ENCODE data around the gene PJVK.
"Not testable (repeated sequence)": the region's sequence is repeated elsewhere in the genome, so short reads cannot be mapped to it uniquely, and the experiment has no call there.

The PJVK gene

GRCh38 chr2:178450774-178451525 is at the start of gene PJVK, which contains the start of gene PRKRA:
Gene PJVK (plus strand): TSS chr2:178451378. CDS start chr2:178453410, 2,032 bp downstream.
Gene PRKRA (minus strand): TSS chr2:178451175. CDS start chr2:178451030, 145 bp downstream.
- peak; percentile 85 to 98 (median 98) for DNase-seq

GRCh38 chr2:178401994-178402437 is 49.2 kb upstream of the PJVK start:
- DNase-seq: no peak

- no peak for DNase-seq
These were observed 47.4 kb upstream of the PJVK start for GRCh38 chr2:178403671-178404306.

- DNase-seq: peak in 2 of 3 experiments; percentile 21 to 58
These were observed 46.8 kb upstream of the PJVK start for GRCh38 chr2:178404368-178404767.

GRCh38 chr2:178409261-178409660 is 41.9 kb upstream of the PJVK start:
- DNase-seq: no peak

- peak in 1 of 3 experiments; percentile 41 for DNase-seq
These were observed 39.1 kb upstream of the PJVK start for GRCh38 chr2:178412047-178412446.

GRCh38 chr2:178412453-178412852 is 38.7 kb upstream of the PJVK start:
- DNase-seq: not testable (repeated sequence)

GRCh38 chr2:178413472-178414265 is 37.5 kb upstream of the PJVK start:
- peak; percentile 52 to 96 (median 94) for DNase-seq

GRCh38 chr2:178414266-178415247 is 36.6 kb upstream of the PJVK start:
- DNase-seq: peak; percentile 85 to 97 (median 91)

GRCh38 chr2:178415979-178416378 is 35.2 kb upstream of the PJVK start:
- DNase-seq: no peak

GRCh38 chr2:178417916-178418315 is 33.3 kb upstream of the PJVK start:
- DNase-seq: no peak

GRCh38 chr2:178418426-178418825 is 32.8 kb upstream of the PJVK start:
- no peak for DNase-seq

GRCh38 chr2:178419123-178419522 is 32.1 kb upstream of the PJVK start:
- DNase-seq: peak in 1 of 3 experiments; percentile 26

- no peak for DNase-seq
These were observed 30.6 kb upstream of the PJVK start for GRCh38 chr2:178420463-178420999.

GRCh38 chr2:178422097-178422496 is 29.1 kb upstream of the PJVK start:
- no peak for DNase-seq

- not testable (repeated sequence) for DNase-seq
These were observed 27.4 kb upstream of the PJVK start for GRCh38 chr2:178423746-178424145.

GRCh38 chr2:178425255-178425827 is 25.8 kb upstream of the PJVK start:
- no peak for DNase-seq

- DNase-seq: no peak
These were observed 24.8 kb upstream of the PJVK start for GRCh38 chr2:178426388-178426787.

- no peak for DNase-seq
These were observed 23.7 kb upstream of the PJVK start for GRCh38 chr2:178427458-178427857.

- no peak for DNase-seq
These were observed 22.8 kb upstream of the PJVK start for GRCh38 chr2:178428396-178428806.

GRCh38 chr2:178429336-178429735 is 21.8 kb upstream of the PJVK start:
- no peak for DNase-seq

Measured in NCI-H1417 (cell line).